Head of caudate nucleus (tissue), 42 donors: ENCODE measurements around the gene CSRNP2.
"Not testable (repeated sequence)": the region's sequence is repeated elsewhere in the genome, so short reads cannot be mapped to it uniquely, and the experiment has no call there.

ENCODE experiments used
- DNase-seq, 42 donors: peaks; one replicate each; pipeline versions ENCODE4 v3.0.0 to v3.0.0-alpha.2; 2020 to 2021; ENCODE audit warnings: mixed read lengths in 7 of 42
- intact Hi-C: fragments of 100-400 bp; cut with DNase I; formaldehyde crosslinking; loops from one replicate; pipeline ENCODE4 v1.15.0; 2022

The CSRNP2 gene

DNA sequence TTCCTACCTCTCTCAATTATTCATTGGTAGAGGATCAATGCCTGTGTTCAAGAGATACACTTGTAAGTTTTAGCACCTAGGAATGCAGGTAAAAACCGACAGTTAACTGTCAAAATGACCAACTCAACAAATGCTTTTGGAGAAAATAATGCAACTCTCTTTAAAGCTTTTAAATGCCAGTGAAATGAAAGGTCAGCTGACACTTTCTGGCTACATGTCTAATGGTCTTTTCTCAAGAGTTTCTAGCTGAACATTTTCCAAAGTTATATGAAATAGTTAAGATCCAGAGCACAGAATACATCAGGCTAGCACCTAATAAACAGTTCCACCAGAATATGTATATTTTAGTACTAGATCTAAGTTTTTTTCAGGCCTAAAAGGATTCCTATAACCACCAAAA lies 2.0 kb downstream of the CSRNP2 start:
- DNase-seq: no peak
- intact Hi-C loops: loop anchor here (10.0 kb wide), 2 partner anchors 93 to 153 kb away; partner anchors contain the start of genes DAZAP2 and TFCP2

DNA sequence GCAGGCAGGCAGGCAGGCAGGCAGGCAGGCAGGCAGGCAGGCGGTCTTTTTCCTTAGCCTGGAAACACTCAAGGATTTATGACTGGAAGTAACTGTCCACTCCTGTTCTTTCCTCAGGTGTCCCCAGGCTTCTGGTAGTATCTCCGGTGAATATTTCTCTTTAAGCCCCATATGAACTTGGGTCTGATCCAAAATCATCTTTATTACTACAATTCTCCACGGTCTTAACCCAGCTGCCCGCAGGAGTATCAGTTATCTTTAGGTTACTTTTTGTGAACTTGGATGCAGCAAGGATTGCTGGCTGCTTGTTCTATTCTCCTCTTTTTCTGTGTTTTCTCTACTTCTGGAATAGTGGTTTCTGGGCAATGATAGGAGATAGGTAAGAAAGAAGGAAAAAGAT lies 3.3 kb downstream of the CSRNP2 start:
- intact Hi-C loops: loop anchor here (10.0 kb wide), 2 partner anchors 95 to 155 kb away; partner anchors contain the start of genes DAZAP2 and TFCP2
- no peak for DNase-seq

GRCh38 chr12:51078866-51079265 lies 4.5 kb downstream of the CSRNP2 start:
- intact Hi-C loops, DNase-seq: not testable (repeated sequence)

DNA sequence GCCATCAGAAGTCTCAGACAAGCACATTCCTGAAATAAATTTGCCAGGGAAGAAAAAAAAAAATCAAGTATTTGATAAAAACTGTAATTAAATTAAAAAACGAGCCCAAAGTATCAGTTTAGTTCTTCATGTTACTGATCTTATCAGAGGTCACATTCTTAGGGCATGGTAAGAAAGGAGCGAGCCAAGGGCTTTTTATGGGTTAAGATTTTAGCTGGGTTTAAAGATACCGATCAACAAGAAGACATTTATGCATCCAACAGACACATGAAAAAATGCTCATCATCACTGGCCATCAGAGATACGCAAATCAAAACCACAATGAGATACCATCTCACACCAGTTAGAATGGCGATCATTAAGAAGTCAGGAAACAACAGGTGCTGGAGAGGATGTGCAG lies 5.0 kb downstream of the CSRNP2 start:
- intact Hi-C loops, DNase-seq: not testable (repeated sequence)

DNA sequence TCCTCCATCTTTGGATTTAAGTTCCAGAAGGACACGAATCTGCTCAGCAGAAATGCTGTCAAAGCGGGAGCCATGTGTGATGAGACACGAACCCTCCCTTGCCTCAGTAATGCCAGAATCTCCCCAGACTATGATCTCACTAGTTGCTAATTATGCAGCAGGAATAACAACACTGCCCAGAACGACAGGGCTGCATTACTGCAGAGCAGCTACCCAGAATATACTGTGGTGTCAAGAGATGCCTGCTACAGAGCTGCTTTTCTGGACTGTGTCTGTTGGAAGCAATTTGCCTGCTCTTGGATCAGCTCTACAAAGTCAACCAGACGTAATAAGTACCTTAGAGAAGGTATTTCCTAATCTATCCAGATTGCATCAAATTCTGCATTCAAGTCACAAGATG lies 5.5 kb downstream of the CSRNP2 start:
- intact Hi-C loops: no loop called here
- peak in 30 of 42 donors; percentile 11 to 73 (median 36) for DNase-seq

DNA sequence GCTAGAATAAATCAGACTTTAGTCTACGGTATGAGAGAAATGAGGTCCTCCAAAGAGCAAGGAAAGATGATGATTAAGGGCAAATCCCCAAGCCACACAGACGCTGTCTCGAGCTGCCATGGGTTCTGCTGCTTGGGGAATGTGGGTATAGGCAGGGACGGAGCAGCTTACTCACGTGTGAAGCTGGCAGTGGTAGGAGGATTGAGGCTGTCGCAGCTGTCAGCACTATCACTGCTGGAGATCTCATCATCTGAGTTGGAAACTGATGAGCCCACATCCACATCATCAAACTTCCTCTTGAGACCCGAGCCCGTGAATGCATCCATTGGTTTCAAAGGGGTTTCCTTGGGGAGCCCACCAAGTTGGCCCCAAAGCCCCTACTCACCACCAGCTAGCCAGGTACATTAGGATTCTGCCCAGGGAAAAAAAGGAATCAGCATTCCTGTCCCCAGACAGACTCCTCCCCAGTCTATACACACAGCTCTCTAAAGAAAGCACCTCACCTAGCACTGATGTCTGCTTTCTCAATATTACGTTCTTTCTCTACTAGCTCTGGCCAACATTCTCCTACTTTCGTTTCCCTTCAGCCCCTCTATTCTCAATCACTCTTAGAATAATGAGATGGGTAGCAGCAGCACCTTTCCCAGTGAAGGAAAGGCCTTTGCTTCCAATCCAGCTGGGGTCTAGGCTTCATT lies 7.0 kb downstream of the CSRNP2 start:
- DNase-seq: peak in 21 of 42 donors; percentile 3 to 56 (median 28)
- intact Hi-C loops: no loop called here

DNA sequence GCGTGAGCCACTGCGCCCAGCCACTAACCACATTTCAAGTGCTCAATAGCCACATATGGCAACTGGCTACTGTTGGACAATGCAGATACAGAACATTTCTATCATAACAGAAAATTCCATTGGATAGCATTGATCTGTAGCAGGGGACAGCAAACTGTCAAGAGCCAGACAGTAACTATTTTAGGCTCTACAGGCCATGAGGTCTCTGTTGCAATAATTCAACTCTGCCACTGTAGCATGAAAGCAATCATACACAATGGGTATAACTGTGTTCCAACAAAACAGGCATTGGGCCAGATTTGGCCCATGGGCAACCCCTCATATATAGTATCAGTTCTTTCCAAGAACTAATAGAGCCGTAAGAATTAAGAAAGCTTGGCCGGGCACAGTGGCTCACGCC lies 8.0 kb downstream of the CSRNP2 start:
- intact Hi-C loops: no loop called here
- DNase-seq: peak in 1 of 42 donors; percentile 52

GRCh38 chr12:51071663-51072062 lies 11.7 kb downstream of the CSRNP2 start:
- intact Hi-C loops: no loop called here
- no peak for DNase-seq

DNA sequence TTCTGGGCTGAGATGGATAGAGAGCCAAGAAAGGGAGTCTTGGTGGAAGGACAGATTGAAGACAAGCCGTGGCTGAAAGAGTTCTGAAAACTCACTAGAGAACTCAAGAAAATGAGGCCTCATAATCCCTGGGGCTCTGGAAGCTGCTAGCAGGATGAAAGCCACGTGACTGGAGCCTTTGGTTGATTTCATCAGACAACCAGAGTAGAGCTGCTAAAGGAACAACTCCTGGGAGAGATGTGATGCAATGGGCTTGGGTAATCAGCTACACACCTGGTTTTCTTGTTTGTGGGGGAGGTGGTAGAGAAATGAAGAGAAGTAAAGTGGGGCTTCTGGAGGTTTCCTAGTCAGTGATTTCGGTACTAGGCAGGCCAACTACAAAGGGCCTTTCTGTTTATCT lies 13.4 kb downstream of the CSRNP2 start:
- intact Hi-C loops: no loop called here
- DNase-seq: no peak

GRCh38 chr12:51067771-51068170 lies 15.6 kb downstream of the CSRNP2 start:
- intact Hi-C loops: no loop called here

DNA sequence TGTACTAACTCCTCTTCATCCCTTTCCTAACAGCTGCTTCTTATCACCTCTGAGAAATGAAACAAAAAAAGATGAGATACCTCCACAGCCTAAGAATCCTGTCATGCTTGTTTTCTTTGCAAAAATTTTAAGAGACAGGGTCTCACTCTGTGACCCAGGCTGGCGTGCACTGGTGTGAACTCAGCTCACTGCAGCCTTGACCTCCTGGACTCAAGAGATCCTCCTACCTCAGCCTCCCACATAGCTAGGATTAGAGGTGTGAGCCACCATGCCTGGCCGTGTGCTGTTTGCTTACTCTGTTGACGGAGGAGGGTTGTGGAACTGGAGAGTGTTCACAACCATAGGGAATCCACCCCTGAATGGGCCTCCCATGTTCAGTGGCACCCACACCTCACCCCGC lies 16.2 kb downstream of the CSRNP2 start:
- DNase-seq: no peak
- intact Hi-C loops: no loop called here

More at GRCh38 chr12:51067771-51068170, 15.6 kb downstream of the CSRNP2 start:
- no peak for DNase-seq

DNA sequence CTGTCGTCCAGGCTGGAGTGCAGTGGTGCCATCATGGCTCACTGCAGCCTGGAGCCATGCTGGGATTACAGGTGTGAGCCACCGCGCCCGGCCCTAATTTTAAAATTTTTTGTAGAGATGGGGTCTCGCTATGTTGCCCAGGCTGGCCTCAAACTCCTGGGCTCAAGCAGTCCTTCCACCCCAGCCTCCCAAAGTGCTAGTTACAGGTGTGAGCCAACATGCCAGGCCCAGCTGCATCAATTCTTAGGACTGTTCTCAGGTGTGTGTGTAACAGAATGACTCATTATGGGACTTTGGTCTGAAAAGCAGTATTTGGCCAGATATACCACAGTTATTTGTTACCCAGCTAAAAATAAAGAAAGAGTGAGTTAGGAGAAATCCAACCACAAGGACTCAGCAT lies 17.9 kb downstream of the CSRNP2 start:
- no peak for DNase-seq
- intact Hi-C loops: no loop called here

GRCh38 chr12:51062631-51063397 lies 20.6 kb downstream of the CSRNP2 start:
- DNase-seq: no peak
- intact Hi-C loops: no loop called here

DNA sequence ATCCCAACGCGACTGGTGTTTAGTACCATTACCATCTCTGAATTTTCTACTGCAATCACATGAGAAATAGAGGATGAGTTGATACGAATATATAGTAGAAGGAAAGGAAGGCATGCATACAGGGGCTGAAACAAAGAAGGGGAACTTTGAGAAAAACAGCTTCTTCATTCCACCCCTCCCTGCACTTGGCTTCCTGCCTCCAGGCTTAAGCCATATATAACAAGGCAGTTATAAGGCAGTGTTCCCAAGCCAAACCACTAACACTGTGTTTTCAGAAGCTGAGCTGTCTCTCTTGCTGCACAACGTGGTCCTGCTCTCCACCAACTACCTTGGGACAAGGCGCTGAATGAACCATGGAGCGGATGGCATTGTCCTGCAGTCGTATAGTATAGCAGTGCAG lies 24.3 kb downstream of the CSRNP2 start:
- intact Hi-C loops: no loop called here

GRCh38 chr12:51056242-51056641 lies 27.2 kb downstream of the CSRNP2 start:
- intact Hi-C loops: no loop called here
- no peak for DNase-seq

More for the DNA sequence above, 24.3 kb downstream of the CSRNP2 start:
- DNase-seq: no peak

DNA sequence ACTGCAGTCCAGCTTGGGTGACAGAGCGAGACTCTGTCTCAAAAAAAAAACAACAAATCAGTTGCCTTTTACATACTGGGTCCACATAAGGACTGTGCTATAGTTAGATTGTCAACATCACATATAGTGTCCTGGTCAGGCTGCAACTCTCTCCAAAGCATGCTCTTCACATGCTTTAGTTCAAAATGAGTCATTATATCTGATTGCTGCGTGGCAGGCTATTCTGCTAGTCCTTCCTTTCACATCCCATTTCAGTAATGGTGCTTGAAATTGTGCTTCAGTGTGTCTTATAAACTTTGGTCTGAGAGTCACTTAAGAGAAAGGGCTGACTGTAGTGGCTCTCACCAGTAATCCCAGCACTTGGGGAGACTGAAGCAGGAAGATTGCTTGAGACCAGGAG lies 28.3 kb downstream of the CSRNP2 start:
- DNase-seq: no peak
- intact Hi-C loops: no loop called here

DNA sequence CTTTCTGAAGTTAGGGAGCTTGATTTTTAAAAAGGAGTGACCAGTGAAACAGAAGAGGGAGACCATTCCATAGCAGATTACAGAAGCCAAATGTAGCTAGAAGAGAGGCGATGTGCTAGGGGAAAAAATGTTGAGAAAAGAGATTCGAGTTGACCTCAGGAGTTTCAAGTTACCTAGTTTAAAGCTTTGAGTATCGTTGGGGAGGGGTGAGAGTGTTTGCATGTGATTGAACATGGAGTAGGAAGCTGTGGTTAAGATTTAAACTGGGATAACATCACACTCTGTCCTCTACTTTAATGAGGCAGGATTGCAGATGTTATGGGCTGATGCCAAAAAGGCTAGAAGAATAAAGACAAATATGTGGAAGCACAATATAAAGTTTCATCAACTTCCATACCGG lies 31.6 kb downstream of the CSRNP2 start:
- intact Hi-C loops: no loop called here
- DNase-seq: no peak

- intact Hi-C loops: loop anchor here (2.0 to 10.0 kb wide), 2 partner anchors 33 to 295 kb away; partner anchors contain the start of genes CELA1 and CSRNP2
Measured at GRCh38 chr12:51049525-51049924, 33.9 kb downstream of the CSRNP2 start.

DNA sequence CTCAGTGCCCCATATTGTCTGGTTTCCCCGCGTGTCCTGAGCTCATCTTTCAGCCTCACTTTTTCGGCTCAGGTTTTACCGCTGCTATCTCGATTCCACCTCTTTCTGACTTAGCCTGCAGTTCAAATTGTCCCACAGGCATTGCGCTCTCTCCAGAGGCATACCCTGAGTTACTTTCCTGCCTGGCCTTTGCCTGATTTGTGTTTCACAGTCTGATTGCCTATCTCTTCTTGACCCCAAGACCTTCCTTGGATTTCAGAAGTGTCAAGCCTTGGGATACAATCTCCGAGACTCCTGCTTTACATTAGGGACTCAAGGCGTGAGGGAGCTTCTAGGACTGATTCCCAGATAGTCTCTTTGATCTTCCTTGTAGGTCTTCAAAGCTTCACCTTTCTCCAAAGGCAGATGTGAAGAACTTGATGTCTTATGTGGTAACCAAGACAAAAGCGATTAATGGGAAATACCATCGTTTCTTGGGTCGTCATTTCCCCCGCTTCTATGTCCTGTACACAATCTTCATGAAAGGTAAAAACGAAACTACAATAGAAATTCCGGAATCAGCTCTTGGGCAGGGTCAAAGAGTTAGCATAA lies 34.6 kb downstream of the CSRNP2 start:
- intact Hi-C loops: loop anchor here (2.0 to 10.0 kb wide), 2 partner anchors 34 to 296 kb away; partner anchors contain the start of genes CELA1 and CSRNP2
- DNase-seq: peak in 2 of 42 donors; percentile 19 to 38

More at GRCh38 chr12:51049525-51049924, 33.9 kb downstream of the CSRNP2 start:
- DNase-seq: no peak
